KMS-11 (cell line): Measurements from ENCODE around the gene CRP.

Experiments used
- H2AFZ ChIP-seq: fragments of 200-600 bp; sonication (generic); 2 replicates; pipeline ENCODE4 v1.6.1; 2016; ENCODE audit warnings: antibody characterized with exemption, mixed run types, low read depth
- H3K27ac ChIP-seq: fragments of 200-600 bp; sonication (generic); 2 replicates; pipeline ENCODE4 v1.6.1; 2016; ENCODE audit warnings: mild to moderate bottlenecking, mixed run types
- H3K27me3 ChIP-seq: fragments of 200-600 bp; sonication (generic); 2 replicates; pipeline ENCODE4 v1.6.1; 2017; ENCODE audit warnings: mild to moderate bottlenecking, low read depth, mixed run types, moderate library complexity; ENCODE audit not compliant: insufficient read depth
- H3K36me3 ChIP-seq: fragments of 200-600 bp; sonication (generic); 2 replicates; pipeline ENCODE4 v1.6.1; 2017; ENCODE audit warnings: mild to moderate bottlenecking, mixed run types; ENCODE audit not compliant: insufficient read depth
- H3K4me1 ChIP-seq: fragments of 200-600 bp; sonication (generic); 2 replicates; pipeline ENCODE4 v1.6.1; 2016; ENCODE audit warnings: mild to moderate bottlenecking, low read depth, mixed run types; ENCODE audit not compliant: poor library complexity, severe bottlenecking
- H3K4me2 ChIP-seq: fragments of 200-600 bp; sonication (generic); 2 replicates; pipeline ENCODE4 v1.7.0; 2016; ENCODE audit warnings: mild to moderate bottlenecking, mixed run types
- H3K4me3 ChIP-seq: fragments of 200-600 bp; sonication (generic); IDR thresholded peaks from 2 replicates; pipeline ENCODE4 v1.6.1; 2017; ENCODE audit warnings: low read depth, low read length, mixed read lengths; ENCODE audit not compliant: insufficient read depth
- H3K79me2 ChIP-seq: fragments of 200-600 bp; sonication (generic); 2 replicates; pipeline ENCODE4 v1.6.1; 2016; ENCODE audit warnings: low read depth, mixed run types; ENCODE audit not compliant: insufficient read depth
- H3K9ac ChIP-seq: fragments of 200-600 bp; sonication (generic); 2 replicates; pipeline ENCODE4 v1.6.1; 2016; ENCODE audit warnings: mild to moderate bottlenecking, mixed run types
- H4K20me1 ChIP-seq: fragments of 200-600 bp; sonication (generic); 2 replicates; pipeline ENCODE4 v1.6.1; 2016; ENCODE audit warnings: mild to moderate bottlenecking, mixed run types; ENCODE audit not compliant: insufficient read depth
- TF ChIP-seq, protein P1 (sequence below): fragments of 200-600 bp; sonication (generic); conservative IDR thresholded peaks from 2 replicates; pipeline ENCODE4 v1.6.1; 2017; ENCODE audit warnings: low read depth, mild to moderate bottlenecking, antibody characterized with exemption, low read length, moderate library complexity, mixed read lengths

The CRP gene, protein sequence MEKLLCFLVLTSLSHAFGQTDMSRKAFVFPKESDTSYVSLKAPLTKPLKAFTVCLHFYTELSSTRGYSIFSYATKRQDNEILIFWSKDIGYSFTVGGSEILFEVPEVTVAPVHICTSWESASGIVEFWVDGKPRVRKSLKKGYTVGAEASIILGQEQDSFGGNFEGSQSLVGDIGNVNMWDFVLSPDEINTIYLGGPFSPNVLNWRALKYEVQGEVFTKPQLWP

DNA sequence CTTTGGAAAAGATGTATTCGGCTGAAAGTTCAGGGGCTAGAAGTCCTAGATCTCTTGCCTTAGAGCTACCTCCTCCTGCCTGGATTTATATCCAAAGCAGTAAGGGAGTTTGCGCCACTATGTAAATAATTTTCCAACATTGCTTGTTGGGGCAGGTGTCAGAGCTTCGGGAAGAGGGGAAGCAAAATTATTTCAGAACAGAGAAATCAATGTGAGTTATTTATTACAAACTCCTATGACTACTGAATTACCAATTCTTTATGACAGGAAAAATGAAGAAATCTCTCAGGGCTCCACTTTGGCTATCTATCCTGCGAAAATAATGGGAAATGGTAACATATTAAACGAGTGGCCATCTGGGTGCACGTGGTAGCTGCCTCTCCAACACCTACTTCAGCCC, at the start of gene CRP:
Gene CRP (minus strand): TSS at position 61 of the 400 bp plus-strand sequence. CDS start 104 bp downstream, outside the sequence.
- Histone ChIP-seq H3K4me2 (no peak within 1 kb of the TSS), H3K9ac (no peak within 1 kb of the TSS), H3K27me3 (no peaks in the 10 kb centered on the region), H3K4me3 (no peak within 1 kb of the TSS), H3K36me3 (no peaks in the 10 kb centered on the region), H4K20me1 (no peaks in the 10 kb centered on the region), H3K79me2 (no peaks in the 10 kb centered on the region), H2AFZ (no peak within 1 kb of the TSS), H3K27ac (no peak within 1 kb of the TSS), H3K4me1 (no peaks in the 10 kb centered on the region)
- TF ChIP-seq, protein P1, sequence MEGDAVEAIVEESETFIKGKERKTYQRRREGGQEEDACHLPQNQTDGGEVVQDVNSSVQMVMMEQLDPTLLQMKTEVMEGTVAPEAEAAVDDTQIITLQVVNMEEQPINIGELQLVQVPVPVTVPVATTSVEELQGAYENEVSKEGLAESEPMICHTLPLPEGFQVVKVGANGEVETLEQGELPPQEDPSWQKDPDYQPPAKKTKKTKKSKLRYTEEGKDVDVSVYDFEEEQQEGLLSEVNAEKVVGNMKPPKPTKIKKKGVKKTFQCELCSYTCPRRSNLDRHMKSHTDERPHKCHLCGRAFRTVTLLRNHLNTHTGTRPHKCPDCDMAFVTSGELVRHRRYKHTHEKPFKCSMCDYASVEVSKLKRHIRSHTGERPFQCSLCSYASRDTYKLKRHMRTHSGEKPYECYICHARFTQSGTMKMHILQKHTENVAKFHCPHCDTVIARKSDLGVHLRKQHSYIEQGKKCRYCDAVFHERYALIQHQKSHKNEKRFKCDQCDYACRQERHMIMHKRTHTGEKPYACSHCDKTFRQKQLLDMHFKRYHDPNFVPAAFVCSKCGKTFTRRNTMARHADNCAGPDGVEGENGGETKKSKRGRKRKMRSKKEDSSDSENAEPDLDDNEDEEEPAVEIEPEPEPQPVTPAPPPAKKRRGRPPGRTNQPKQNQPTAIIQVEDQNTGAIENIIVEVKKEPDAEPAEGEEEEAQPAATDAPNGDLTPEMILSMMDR, result no peak

DNA sequence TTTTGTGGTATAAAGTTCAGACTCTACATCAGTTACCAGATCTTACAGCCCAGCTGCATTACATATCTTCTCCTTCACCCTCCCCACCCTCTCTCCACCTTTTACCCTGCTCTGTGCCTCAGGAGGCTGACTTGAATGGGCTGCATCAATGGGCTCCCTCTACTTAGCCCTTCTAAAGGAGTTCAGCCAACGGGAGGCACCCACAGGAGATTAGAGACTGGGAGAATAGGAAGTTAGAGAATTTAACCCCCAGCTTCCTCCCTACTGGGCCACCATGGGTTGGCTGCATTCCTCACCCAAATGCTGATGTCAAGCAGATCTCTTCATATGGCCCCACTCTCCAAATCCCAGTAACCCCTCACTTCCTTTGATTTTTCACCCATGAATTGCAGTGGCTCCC, 49.3 kb upstream of the CRP start:
- Histone ChIP-seq H3K36me3 (no peaks in the 10 kb centered on the region), H3K4me1 (no peaks in the 10 kb centered on the region), H4K20me1 (no peaks in the 10 kb centered on the region), H3K27ac (no peak overlapping the region), H3K79me2 (no peaks in the 10 kb centered on the region), H3K27me3 (no peaks in the 10 kb centered on the region), H3K4me2 (no peak overlapping the region), H3K9ac (no peak overlapping the region), H3K4me3 (no peak overlapping the region), H2AFZ (no peak overlapping the region)
- TF ChIP-seq, protein P1, result no peak

DNA sequence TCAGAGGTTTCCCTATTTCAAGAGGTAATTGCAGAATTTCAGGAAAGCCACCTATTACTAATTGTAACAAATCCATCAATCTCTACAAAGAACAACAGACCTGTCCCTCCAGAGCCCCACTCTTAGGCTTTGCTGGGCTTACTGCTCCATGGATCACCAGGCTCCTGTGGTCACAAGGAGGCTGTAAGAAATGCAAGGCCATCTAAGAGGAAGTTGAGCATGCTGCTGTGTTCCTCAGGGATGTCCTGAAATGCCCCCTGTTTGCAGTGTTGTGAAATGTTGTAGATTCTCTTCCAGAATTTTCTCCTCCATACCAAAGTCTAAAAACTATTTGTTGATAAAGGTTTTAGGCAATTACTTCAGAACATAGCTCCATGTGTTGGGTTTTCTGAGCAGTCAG, 42.0 kb upstream of the CRP start:
- H3K36me3 ChIP-seq, result no peaks in the 10 kb centered on the region
- no peak overlapping the region for H3K4me3 ChIP-seq
- H3K27me3 ChIP-seq, result no peaks in the 10 kb centered on the region
- H3K9ac ChIP-seq, result no peak overlapping the region
- H2AFZ ChIP-seq, result no peak overlapping the region
- H4K20me1 ChIP-seq, result no peaks in the 10 kb centered on the region
- H3K4me2 ChIP-seq, result no peak overlapping the region
- H3K79me2 ChIP-seq, result no peaks in the 10 kb centered on the region
- H3K27ac ChIP-seq, result no peak overlapping the region
- TF ChIP-seq, protein P1, result no peak
- no peaks in the 10 kb centered on the region for H3K4me1 ChIP-seq

DNA sequence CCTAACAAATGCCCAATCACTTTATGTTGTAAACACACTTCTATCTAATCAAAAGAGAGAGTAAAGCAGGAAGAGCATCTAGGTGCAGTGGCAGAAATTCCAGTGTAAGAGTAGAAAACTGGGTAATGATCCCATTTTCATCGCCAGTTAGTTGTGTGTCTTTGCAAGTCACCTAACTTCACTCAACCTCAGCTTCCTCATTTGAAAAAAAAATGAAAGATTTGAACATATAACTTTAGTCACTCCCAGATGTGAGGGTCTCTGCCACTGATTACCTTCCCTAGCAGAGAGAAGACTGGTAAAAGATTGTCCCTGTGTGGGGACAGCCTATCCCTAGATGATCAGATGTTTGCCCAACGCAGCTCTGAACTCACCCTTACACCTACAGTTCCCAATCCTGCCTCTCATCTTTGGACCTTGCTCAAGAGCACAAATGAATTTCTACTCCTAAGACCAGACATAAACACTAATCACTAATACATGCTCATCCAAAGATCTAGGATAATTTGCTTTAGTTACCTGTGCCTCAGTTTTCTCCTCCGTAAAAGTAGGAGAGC, 41.1 kb upstream of the CRP start:
- H3K9ac ChIP-seq, result no peak overlapping the region
- H3K79me2 ChIP-seq, result no peaks in the 10 kb centered on the region
- H4K20me1 ChIP-seq, result no peaks in the 10 kb centered on the region
- H3K4me2 ChIP-seq, result no peak overlapping the region
- H2AFZ ChIP-seq, result no peak overlapping the region
- H3K27me3 ChIP-seq, result no peaks in the 10 kb centered on the region
- no peaks in the 10 kb centered on the region for H3K36me3 ChIP-seq
- no peak overlapping the region for H3K27ac ChIP-seq
- TF ChIP-seq, protein P1, result no peak
- no peaks in the 10 kb centered on the region for H3K4me1 ChIP-seq
- no peak overlapping the region for H3K4me3 ChIP-seq
